Panc1 (cell line): Measurements from ENCODE around the gene MMAB. TPM values are rescaled to one million over a fixed set of nuclear protein-coding genes. Genes with fewer than 3 reads are reported as not detected.

Experiments
- ATAC-seq: fragments of 200-7000 bp; cut with Tn5 transposase; 2 replicates; pipeline ENCODE4 v1.9.1; 2020; ENCODE audit warnings: mild to moderate bottlenecking, moderate library complexity
- BruUV-seq: library from RNA; stranded (reverse); fragments of 400-500 nt; replicated peaks from 2 replicates; lab custom pipeline; 2021; lab: Mats Ljungman, UMichigan
- CTCF ChIA-PET: fragments of 300-600 bp; sonication (Branson Sonifier 250); formaldehyde crosslinking; loops from one replicate; lab custom pipeline; 2022; ENCODE audit warnings: antibody characterized with exemption; lab: Charles Lee
- POLR2A ChIA-PET: fragments of 300-600 bp; sonication (Branson Sonifier 250); formaldehyde crosslinking; loops from one replicate; lab custom pipeline; 2022; ENCODE audit warnings: antibody characterized with exemption; lab: Charles Lee
- DNase-seq: peaks from one replicate; pipeline ENCODE4 v3.0.0-alpha.2; 2010; ENCODE audit warnings: low read depth, low spot score
- H3K27ac ChIP-seq: 2 replicates; pipeline ENCODE4 v1.5.1; 2011; ENCODE audit warnings: mild to moderate bottlenecking, low read length, inconsistent platforms
- H3K27me3 ChIP-seq: fragments of 200-500 bp; sonication (Bioruptor generic); 2 replicates; pipeline ENCODE4 v1.6.0; 2014; ENCODE audit warnings: low read length, inconsistent platforms; ENCODE audit not compliant: control insufficient read depth, insufficient read depth
- H3K36me3 ChIP-seq: fragments of 200-500 bp; sonication (Bioruptor generic); 2 replicates; pipeline ENCODE4 v1.5.1; 2014; ENCODE audit warnings: inconsistent platforms, mild to moderate bottlenecking, low read length, moderate library complexity; ENCODE audit not compliant: control insufficient read depth, insufficient read depth
- H3K4me1 ChIP-seq: 2 replicates; pipeline ENCODE4 v1.5.1; 2011; ENCODE audit warnings: inconsistent platforms, mild to moderate bottlenecking, low read length, moderate library complexity; ENCODE audit not compliant: control insufficient read depth, insufficient read depth
- H3K4me3 ChIP-seq, 2 experiments: 2 replicates each; pipeline ENCODE4 v1.5.1; 2011 to 2012; ENCODE audit warnings: low read depth in 2 of 2, low read length in 2 of 2, mild to moderate bottlenecking in 2 of 2, inconsistent platforms in 1 of 2, moderate library complexity in 1 of 2
- H3K9me3 ChIP-seq: fragments of 200-500 bp; sonication (Bioruptor generic); 2 replicates; pipeline ENCODE4 v1.5.1; 2014; ENCODE audit warnings: low read depth, mild to moderate bottlenecking, inconsistent platforms, low read length, moderate library complexity; ENCODE audit not compliant: control insufficient read depth, insufficient read depth
- POLR2AphosphoS5 ChIP-seq: IDR thresholded peaks from 2 replicates; pipeline ENCODE4 v1.6.1; 2012; ENCODE audit warnings: mild to moderate bottlenecking, low read depth, low read length, moderate library complexity
- SIN3A ChIP-seq: IDR thresholded peaks from 2 replicates; pipeline ENCODE4 v1.6.1; 2012; ENCODE audit warnings: low read depth, mild to moderate bottlenecking, low read length, moderate library complexity, borderline replicate concordance; ENCODE audit not compliant: insufficient read depth
- TCF7L2 ChIP-seq: IDR thresholded peaks from 2 replicates; pipeline ENCODE4 v1.6.1; 2011; ENCODE audit warnings: mild to moderate bottlenecking, low read depth, low read length, inconsistent platforms
- in situ Hi-C: cut with HindIII; loops from 2 replicates; pipeline ENCODE4 v1.10.0; 2016; ENCODE audit warnings: low sequenced_read_pairs, low pct_unique_long_range_greater_than_20kb
- intact Hi-C: fragments of 100-400 bp; cut with micrococcal nuclease; formaldehyde crosslinking; loops from one replicate; pipeline ENCODE4 v1.10.0; 2022; ENCODE audit not compliant: unreplicated experiment
- total RNA-seq: library from RNA; stranded (reverse); gene quantifications from one replicate; pipeline ENCODE4 v1.2.1, GENCODE V29; 2021; ENCODE audit not compliant: unreplicated experiment
- TF ChIP-seq, protein P1 (sequence below): fragments of 450-650 bp; IDR thresholded peaks from 2 replicates; pipeline ENCODE4 v1.5.1; 2017; ENCODE audit warnings: mild to moderate bottlenecking
- TF ChIP-seq, protein P2 (sequence below), 2 experiments: IDR thresholded peaks; 2 replicates each; pipeline ENCODE4 v1.6.1; 2011 to 2012; ENCODE audit warnings: low read depth in 2 of 2, control low read depth in 1 of 2, low read length in 1 of 2, mild to moderate bottlenecking in 1 of 2, moderate library complexity in 1 of 2; ENCODE audit not compliant: insufficient read depth in 1 of 2

The MMAB gene
- total RNA-seq, 1 experiment from 2014 or later = 58.6 TPM

DNA sequence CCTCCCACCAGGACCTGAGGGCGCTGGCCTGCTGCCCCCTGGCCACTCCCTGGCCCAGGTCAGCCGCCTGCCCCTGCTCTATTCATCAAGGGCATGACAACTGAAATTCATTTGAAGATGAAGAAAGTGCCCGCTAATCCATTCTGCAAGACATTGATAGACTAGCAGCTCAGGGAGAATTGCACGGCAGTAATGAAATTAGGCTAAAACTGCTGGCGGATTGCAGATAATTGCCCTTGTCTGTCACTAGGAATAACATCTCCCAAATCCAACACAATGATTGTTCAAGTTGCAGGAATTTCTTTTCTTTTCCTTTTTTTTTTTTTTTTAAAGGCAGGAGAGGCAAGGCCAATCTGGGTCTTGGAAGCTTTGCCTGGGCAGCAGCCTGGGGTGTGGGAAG, 44.8 kb upstream of the MMAB start:
- in situ Hi-C loops = no loop called here
- H3K4me1 ChIP-seq = no peaks in the 10 kb centered on the region
- H3K36me3 ChIP-seq = no peaks in the 10 kb centered on the region
- H3K27me3 ChIP-seq = peaks cover 15% of the 10 kb centered on the region
- H3K27ac ChIP-seq = no peak overlapping the region
- intact Hi-C loops = no loop called here
- TF ChIP-seq SIN3A (no peak), TCF7L2 (no peak), POLR2AphosphoS5 (no peak)
- TF ChIP-seq, protein P1, sequence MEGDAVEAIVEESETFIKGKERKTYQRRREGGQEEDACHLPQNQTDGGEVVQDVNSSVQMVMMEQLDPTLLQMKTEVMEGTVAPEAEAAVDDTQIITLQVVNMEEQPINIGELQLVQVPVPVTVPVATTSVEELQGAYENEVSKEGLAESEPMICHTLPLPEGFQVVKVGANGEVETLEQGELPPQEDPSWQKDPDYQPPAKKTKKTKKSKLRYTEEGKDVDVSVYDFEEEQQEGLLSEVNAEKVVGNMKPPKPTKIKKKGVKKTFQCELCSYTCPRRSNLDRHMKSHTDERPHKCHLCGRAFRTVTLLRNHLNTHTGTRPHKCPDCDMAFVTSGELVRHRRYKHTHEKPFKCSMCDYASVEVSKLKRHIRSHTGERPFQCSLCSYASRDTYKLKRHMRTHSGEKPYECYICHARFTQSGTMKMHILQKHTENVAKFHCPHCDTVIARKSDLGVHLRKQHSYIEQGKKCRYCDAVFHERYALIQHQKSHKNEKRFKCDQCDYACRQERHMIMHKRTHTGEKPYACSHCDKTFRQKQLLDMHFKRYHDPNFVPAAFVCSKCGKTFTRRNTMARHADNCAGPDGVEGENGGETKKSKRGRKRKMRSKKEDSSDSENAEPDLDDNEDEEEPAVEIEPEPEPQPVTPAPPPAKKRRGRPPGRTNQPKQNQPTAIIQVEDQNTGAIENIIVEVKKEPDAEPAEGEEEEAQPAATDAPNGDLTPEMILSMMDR = no peak
- TF ChIP-seq, protein P2, sequence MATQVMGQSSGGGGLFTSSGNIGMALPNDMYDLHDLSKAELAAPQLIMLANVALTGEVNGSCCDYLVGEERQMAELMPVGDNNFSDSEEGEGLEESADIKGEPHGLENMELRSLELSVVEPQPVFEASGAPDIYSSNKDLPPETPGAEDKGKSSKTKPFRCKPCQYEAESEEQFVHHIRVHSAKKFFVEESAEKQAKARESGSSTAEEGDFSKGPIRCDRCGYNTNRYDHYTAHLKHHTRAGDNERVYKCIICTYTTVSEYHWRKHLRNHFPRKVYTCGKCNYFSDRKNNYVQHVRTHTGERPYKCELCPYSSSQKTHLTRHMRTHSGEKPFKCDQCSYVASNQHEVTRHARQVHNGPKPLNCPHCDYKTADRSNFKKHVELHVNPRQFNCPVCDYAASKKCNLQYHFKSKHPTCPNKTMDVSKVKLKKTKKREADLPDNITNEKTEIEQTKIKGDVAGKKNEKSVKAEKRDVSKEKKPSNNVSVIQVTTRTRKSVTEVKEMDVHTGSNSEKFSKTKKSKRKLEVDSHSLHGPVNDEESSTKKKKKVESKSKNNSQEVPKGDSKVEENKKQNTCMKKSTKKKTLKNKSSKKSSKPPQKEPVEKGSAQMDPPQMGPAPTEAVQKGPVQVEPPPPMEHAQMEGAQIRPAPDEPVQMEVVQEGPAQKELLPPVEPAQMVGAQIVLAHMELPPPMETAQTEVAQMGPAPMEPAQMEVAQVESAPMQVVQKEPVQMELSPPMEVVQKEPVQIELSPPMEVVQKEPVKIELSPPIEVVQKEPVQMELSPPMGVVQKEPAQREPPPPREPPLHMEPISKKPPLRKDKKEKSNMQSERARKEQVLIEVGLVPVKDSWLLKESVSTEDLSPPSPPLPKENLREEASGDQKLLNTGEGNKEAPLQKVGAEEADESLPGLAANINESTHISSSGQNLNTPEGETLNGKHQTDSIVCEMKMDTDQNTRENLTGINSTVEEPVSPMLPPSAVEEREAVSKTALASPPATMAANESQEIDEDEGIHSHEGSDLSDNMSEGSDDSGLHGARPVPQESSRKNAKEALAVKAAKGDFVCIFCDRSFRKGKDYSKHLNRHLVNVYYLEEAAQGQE (IDR thresholded peaks at IDR 0.05; ENCODE audit: insufficient read depth in 1 of 2, low read depth in 2 of 2, low read length in 1 of 2) = no peak
- no peak overlapping the region for H3K4me3 ChIP-seq
- BruUV-seq = no TSS peak
- ATAC-seq (no peak), DNase-seq (no peak)
- ChIA-PET POLR2A (no interaction called here), CTCF (no interaction called here)
- no peaks in the 10 kb centered on the region for H3K9me3 ChIP-seq

DNA sequence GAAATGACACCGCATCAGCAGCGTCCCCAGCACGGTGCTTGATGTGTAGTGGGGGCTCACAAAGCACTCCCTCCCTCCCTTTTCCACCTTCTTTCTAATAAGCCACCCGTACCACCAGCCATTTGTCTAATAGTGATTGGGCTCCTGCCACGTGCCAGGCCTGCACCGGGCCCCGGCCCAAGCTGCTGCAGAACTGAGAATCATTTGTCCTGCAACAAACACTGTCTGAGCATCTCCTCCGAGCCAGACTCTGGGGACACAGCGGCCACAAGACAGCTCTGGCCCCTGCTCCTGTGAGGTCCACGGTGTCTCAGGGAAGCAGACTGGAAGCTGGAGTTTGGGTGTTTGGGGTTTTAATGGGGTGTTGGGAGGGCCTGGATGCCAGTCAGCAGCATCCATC, 44.2 kb upstream of the MMAB start:
- H3K36me3 ChIP-seq = no peaks in the 10 kb centered on the region
- no TSS peak for BruUV-seq
- intact Hi-C loops (no loop called here), in situ Hi-C loops (no loop called here)
- no peaks in the 10 kb centered on the region for H3K9me3 ChIP-seq
- peaks cover 15% of the 10 kb centered on the region for H3K27me3 ChIP-seq
- TF ChIP-seq, protein P2 (IDR thresholded peaks at IDR 0.05; ENCODE audit: insufficient read depth in 1 of 2, low read depth in 2 of 2, low read length in 1 of 2) = no peak
- TF ChIP-seq, protein P1 = no peak
- DNase-seq = no peak
- POLR2A ChIA-PET = no interaction called here
- no peak overlapping the region for H3K4me3 ChIP-seq
- ATAC-seq = no peak
- CTCF ChIA-PET = no interaction called here
- no peak overlapping the region for H3K27ac ChIP-seq
- H3K4me1 ChIP-seq = no peaks in the 10 kb centered on the region
